ENCODE measurements around the gene ZNF33B.
"Not testable (repeated sequence)": the region's sequence is repeated elsewhere in the genome, so short reads cannot be mapped to it uniquely, and the experiment has no call there.

The ZNF33B gene

GRCh38 chr10:42556931-42557330 is 81.4 kb downstream of the ZNF33B start:
- Mint-ChIP-seq H3K4me1 (peaks cover 10% of the 10 kb centered on the region), H3K36me3 (peaks cover 6% of the 10 kb centered on the region), H3K4me3 (no peak overlapping the region), H3K9me3 (no peaks in the 10 kb centered on the region), H3K27ac (no peak overlapping the region)
- DNase-seq (ENCODE audit: low spot score in 2 of 2) (no peak), ATAC-seq (no peak)

GRCh38 chr10:42553576-42553975 is 84.8 kb downstream of the ZNF33B start:
- peak overlapping the region; percentile 96 for H3K4me3 Mint-ChIP-seq

DNA sequence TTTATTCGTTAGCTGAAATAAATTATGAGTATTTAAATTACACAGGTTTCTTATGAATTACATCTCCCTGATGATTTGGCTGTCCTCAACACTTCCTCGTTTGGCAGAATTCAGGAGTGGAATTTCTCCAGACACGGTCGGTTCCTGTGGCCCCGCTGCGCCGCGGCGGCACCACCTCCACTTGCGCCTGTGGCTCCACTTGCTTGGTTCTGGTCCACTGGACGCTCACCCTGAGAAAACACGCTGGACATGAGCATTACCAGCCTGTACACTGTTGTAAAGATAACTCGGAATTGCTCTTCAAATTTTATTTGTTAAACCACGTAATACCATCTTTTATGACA is 85.3 kb downstream of the ZNF33B start:
- Mint-ChIP-seq H3K9me3 (no peaks in the 10 kb centered on the region), H3K4me3 (peak overlapping the region; percentile 96), H3K4me1 (peaks cover 30% of the 10 kb centered on the region), H3K36me3 (peaks cover 32% of the 10 kb centered on the region), H3K27ac (peak overlapping the region; percentile 98)
- no peak for ATAC-seq
- no peak for DNase-seq (ENCODE audit: low spot score in 2 of 2)

More at GRCh38 chr10:42553576-42553975, 84.8 kb downstream of the ZNF33B start:
- not testable (repeated sequence) for ATAC-seq; DNase-seq (ENCODE audit: low spot score in 2 of 2); H3K9me3 Mint-ChIP-seq; H3K27ac Mint-ChIP-seq
- Mint-ChIP-seq H3K36me3 (peaks cover 31% of the 10 kb centered on the region), H3K4me1 (peaks cover 29% of the 10 kb centered on the region)

- peak overlapping the region; percentile 98 for H3K27ac Mint-ChIP-seq
- H3K4me3 Mint-ChIP-seq = peak overlapping the region; percentile 96
- ATAC-seq (peak; percentile 94), DNase-seq (ENCODE audit: low spot score in 2 of 2) (peak; percentile 81 to 96)
- H3K9me3 Mint-ChIP-seq = no peaks in the 10 kb centered on the region
- H3K36me3 Mint-ChIP-seq = peaks cover 32% of the 10 kb centered on the region
- H3K4me1 Mint-ChIP-seq = peaks cover 36% of the 10 kb centered on the region
Observed at GRCh38 chr10:42552188-42553063, 85.9 kb downstream of the ZNF33B start.

DNA sequence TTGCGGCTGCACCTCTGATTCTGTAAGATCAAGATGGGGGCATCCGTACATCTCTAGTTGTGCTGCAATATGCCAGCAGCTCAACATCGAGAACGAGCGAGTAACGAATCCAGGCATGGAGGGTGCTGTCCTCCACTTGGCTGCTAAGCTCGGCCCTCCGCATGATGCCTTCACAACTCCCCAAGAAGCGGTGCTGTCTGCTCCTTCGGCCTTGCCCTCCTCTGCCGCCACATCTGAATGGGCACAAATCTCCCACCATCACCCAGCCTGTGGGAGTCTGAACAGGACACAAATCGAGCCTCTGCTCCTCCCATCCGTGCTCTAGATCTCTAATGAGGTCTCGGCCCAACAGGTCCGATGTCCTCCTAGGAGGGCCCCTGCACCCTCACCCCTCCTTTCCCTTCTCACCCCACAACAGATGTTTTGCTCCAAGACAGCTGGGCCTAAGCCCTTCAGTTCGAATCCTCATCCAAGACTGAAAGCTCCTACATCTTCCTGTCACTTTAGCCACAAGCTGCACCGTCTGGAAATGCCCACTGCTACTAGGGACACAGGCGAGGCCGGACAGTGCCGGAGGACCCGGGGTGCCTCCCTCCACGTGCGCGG is 86.7 kb downstream of the ZNF33B start:
- DNase-seq (ENCODE audit: low spot score in 2 of 2) = no peak
- Mint-ChIP-seq H3K4me1 (peaks cover 39% of the 10 kb centered on the region), H3K9me3 (no peaks in the 10 kb centered on the region), H3K27ac (peak overlapping the region; percentile 98), H3K36me3 (peaks cover 32% of the 10 kb centered on the region), H3K4me3 (peak overlapping the region; percentile 96)
- ATAC-seq = no peak

- Mint-ChIP-seq H3K36me3 (peaks cover 34% of the 10 kb centered on the region), H3K4me3 (peak overlapping the region; percentile 96), H3K27ac (no peak overlapping the region), H3K9me3 (peaks cover 2% of the 10 kb centered on the region), H3K4me1 (peaks cover 42% of the 10 kb centered on the region)
- ATAC-seq (no peak), DNase-seq (ENCODE audit: low spot score in 2 of 2) (no peak)
Observed at GRCh38 chr10:42549851-42550250, 88.5 kb downstream of the ZNF33B start.

DNA sequence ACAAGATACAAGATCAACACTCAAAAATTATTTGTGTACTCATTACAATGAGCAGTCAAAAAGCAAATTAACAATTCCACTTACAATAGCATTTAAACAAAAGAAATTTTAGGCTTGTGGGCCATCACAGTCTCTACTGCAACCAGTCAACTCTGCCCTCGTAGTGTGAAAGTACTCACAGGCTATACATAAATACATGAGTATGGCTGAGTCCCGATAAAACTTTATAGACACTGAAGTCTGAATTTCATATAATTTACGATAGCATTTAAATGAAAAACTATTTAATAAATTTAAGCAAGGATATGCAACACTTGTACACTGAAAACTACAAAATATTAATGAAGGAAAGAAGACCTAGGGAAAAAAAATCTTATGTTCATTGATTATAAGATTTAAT is 90.1 kb downstream of the ZNF33B start:
- H3K4me1 Mint-ChIP-seq = peaks cover 38% of the 10 kb centered on the region
- peaks cover 40% of the 10 kb centered on the region for H3K36me3 Mint-ChIP-seq
- peaks cover 7% of the 10 kb centered on the region for H3K9me3 Mint-ChIP-seq
- ATAC-seq (no peak), DNase-seq (ENCODE audit: low spot score in 2 of 2) (no peak)
- no peak overlapping the region for H3K4me3 Mint-ChIP-seq
- H3K27ac Mint-ChIP-seq = no peak overlapping the region

DNA sequence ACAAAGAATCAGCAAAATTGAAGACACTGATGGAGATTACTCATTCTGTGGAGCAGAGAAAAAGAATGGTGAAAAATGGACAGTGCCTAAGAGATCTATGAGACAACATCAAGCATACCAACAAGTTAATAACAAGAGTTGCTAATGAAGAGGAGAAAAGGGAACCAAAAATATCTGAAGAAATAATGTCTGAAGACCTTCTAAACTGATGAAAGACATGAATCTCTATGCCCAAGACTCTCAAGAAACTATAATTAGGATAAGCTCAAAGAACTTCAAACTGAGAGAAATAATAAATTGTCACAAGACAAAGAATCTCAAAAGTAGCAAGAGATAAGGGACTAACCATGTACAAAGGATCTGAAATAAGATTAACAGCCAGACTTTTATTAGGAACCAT is 93.4 kb downstream of the ZNF33B start:
- Mint-ChIP-seq H3K4me1 (peaks cover 16% of the 10 kb centered on the region), H3K4me3 (no peak overlapping the region), H3K36me3 (peaks cover 42% of the 10 kb centered on the region), H3K9me3 (peaks cover 15% of the 10 kb centered on the region), H3K27ac (no peak overlapping the region)
- no peak for DNase-seq (ENCODE audit: low spot score in 2 of 2)
- no peak for ATAC-seq

GRCh38 chr10:42543840-42544372 is 94.5 kb downstream of the ZNF33B start:
- no peak overlapping the region for H3K27ac Mint-ChIP-seq
- peaks cover 15% of the 10 kb centered on the region for H3K9me3 Mint-ChIP-seq
- no peak for ATAC-seq
- peaks cover 39% of the 10 kb centered on the region for H3K36me3 Mint-ChIP-seq
- DNase-seq (ENCODE audit: low spot score in 2 of 2) = no peak
- no peak overlapping the region for H3K4me3 Mint-ChIP-seq
- peaks cover 12% of the 10 kb centered on the region for H3K4me1 Mint-ChIP-seq

Data from stimulated activated effector memory CD8-positive, alpha-beta T cell treated with anti-CD3 and anti-CD28 coated beads, Interleukin-12 subunit alpha, Interleukin-12 subunit beta, amount 100 ng/mL, for 72 hours (primary cell).